Duodenal mucosa (tissue), 2 donors: ENCODE results near the gene STX18.
"Not testable (repeated sequence)": the region's sequence is repeated elsewhere in the genome, so short reads cannot be mapped to it uniquely, and the experiment has no call there.

Experiments used
- H3K27ac ChIP-seq: one replicate; pipeline ENCODE4 v1.7.0; 2013; ENCODE audit warnings: low read depth, low read length
- H3K27me3 ChIP-seq, 2 donors: one replicate each; pipeline ENCODE4 v1.7.0; 2013; ENCODE audit warnings: low read length in 2 of 2, control low read depth in 1 of 2; ENCODE audit not compliant: insufficient read depth in 2 of 2, control insufficient read depth in 1 of 2
- H3K36me3 ChIP-seq, 2 donors: one replicate each; pipeline ENCODE4 v1.7.0; 2013; ENCODE audit warnings: low read length in 2 of 2, control low read depth in 1 of 2; ENCODE audit not compliant: insufficient read depth in 2 of 2, control insufficient read depth in 1 of 2
- H3K4me1 ChIP-seq, 2 donors: one replicate each; pipeline ENCODE4 v1.7.0; 2013; ENCODE audit warnings: low read length in 2 of 2, control low read depth in 1 of 2; ENCODE audit not compliant: insufficient read depth in 2 of 2, control insufficient read depth in 1 of 2
- H3K4me3 ChIP-seq, 2 donors: one replicate each; pipeline ENCODE4 v1.7.0; 2013; ENCODE audit warnings: low read length in 2 of 2, low read depth in 1 of 2
- H3K9ac ChIP-seq, 2 donors: one replicate each; pipeline ENCODE4 v1.7.0; 2013; ENCODE audit warnings: low read length in 2 of 2, low read depth in 1 of 2
- H3K9me3 ChIP-seq, 2 donors: one replicate each; pipeline ENCODE4 v1.7.0; 2013; ENCODE audit warnings: low read length in 2 of 2, control low read depth in 1 of 2; ENCODE audit not compliant: control insufficient read depth in 1 of 2

Gene STX18

DNA sequence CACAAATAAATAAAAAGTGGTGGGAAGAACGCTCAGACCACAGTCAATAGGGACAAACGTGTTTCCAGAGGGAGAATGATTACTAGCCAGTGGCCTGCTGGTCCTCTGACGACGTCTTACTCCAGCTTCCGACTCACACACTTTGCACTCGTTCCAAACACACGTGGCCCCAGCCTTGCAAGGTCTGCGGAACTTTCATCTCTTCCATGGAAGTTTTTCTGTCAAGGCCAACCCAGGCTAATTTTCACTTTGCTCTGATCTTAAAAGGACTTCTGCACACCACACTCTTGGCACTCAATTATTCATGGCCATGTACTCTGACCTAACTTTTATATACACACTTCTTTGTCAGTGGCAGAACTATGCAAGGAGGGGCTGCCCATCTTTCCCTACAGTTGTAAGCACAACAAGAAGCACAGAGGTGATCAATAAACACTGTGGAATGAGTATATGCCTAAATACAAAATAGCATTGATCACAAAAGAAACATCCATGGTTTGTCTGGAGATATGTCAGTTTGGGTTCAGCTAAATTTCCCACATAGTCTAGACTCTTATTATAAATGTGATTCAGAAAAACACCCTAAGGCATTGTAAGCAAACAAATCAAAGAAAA, 69.4 kb downstream of the STX18 start:
- Histone ChIP-seq H3K27me3 (no peaks in the 10 kb centered on the region), H3K9me3 (no peaks in the 10 kb centered on the region), H3K4me1 (peaks cover 16 to 35% of the 10 kb centered on the region in 2 donors), H3K27ac (no peak overlapping the region), H3K9ac (no peak overlapping the region), H3K36me3 (peaks cover 19 to 32% of the 10 kb centered on the region in 2 donors), H3K4me3 (no peak overlapping the region)

DNA sequence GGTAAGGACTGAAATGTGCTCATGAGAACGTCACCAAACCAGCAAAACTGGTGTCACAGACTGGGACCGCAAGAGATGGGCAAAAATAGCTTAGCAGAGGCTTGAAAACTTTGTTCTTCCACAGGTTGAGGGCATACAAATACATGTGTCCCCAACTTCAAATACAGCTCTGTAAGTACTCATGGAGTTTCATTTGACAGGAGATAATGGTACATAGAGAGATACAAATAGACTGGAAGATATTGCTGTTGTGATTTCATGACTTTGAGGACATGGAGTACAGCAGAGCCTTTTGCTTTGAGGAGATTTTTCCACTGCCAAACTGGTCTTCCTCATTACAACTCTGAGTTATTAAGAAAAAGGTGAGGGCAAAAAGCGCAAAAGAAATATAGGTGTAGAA, 70.7 kb downstream of the STX18 start:
- H3K4me1 ChIP-seq, result peaks cover 14 to 35% of the 10 kb centered on the region in 2 donors
- no peaks in the 10 kb centered on the region for H3K9me3 ChIP-seq
- H3K27ac ChIP-seq, result no peak overlapping the region
- H3K36me3 ChIP-seq, result peaks cover 27 to 41% of the 10 kb centered on the region in 2 donors
- H3K9ac ChIP-seq, result no peak overlapping the region
- no peaks in the 10 kb centered on the region for H3K27me3 ChIP-seq
- no peak overlapping the region for H3K4me3 ChIP-seq

DNA sequence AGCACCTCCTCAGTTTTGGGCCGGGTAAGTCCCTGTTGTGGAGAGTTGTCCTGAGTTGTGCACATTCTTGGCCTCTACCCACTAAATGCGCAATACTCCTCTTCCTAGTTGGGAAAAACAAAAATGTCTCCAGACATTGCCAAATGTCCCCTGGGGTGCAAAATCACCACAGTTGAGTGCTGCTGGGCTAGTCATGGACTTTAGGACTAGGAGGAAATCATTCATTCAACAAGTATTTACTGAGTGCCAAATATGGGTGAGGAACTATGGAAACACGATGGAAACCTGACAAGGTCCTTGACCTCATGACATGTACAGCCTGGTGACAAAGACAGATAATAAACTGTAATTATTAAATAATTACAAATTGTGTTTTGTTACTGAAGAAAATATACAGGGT, 71.6 kb downstream of the STX18 start:
- peaks cover 34 to 51% of the 10 kb centered on the region in 2 donors for H3K36me3 ChIP-seq

DNA sequence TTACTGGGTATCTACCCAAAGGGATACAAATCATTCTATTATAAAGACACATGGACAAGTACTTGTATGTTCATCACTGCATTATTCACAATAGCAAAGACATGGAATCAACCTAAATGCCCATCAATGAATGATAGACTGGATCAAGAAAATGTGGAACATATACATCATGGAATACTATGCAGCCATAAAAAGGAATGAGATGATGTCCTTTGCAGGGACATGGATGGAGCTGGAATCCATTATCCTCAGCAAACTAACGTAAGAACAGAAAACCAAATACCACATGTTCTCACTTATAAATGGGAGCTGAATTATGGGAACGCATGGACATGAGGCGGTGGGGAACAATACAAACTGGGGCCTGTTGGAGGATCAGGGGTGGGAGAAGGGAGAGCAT, 76.6 kb downstream of the STX18 start:
- not testable (repeated sequence) for H3K9ac ChIP-seq, H3K4me1 ChIP-seq, H3K27ac ChIP-seq, H3K9me3 ChIP-seq, H3K27me3 ChIP-seq, H3K4me3 ChIP-seq
- peaks cover 27 to 50% of the 10 kb centered on the region in 2 donors for H3K36me3 ChIP-seq

More for the DNA sequence above, 71.6 kb downstream of the STX18 start:
- Histone ChIP-seq H3K4me3 (no peak overlapping the region), H3K27ac (no peak overlapping the region), H3K9ac (no peak overlapping the region), H3K27me3 (no peaks in the 10 kb centered on the region), H3K4me1 (peaks cover 14 to 30% of the 10 kb centered on the region in 2 donors), H3K9me3 (no peaks in the 10 kb centered on the region)

DNA sequence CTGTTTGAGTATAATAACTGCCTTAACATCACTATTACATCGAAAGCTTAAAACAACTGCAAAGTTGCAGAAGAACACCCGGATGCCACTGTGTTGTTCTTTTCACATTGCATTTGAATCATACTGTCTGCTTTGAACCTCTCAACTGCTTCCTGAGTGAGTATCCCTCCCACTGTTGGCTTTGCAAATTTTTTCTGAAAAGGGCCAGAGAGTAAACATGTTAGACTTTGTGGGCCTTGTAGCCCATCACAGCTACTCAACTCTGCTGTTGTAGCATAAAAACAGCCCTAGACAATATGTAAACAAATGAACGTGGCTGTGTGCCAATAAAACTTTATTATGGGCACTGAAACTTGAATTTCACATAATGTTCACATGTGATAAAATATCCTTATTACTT, 78.9 kb downstream of the STX18 start:
- Histone ChIP-seq H3K9me3 (no peaks in the 10 kb centered on the region), H3K4me3 (no peak overlapping the region), H3K27ac (no peak overlapping the region), H3K4me1 (peaks cover 0 to 7% of the 10 kb centered on the region in 2 donors), H3K27me3 (no peaks in the 10 kb centered on the region), H3K9ac (no peak overlapping the region), H3K36me3 (peaks cover 25 to 38% of the 10 kb centered on the region in 2 donors)

DNA sequence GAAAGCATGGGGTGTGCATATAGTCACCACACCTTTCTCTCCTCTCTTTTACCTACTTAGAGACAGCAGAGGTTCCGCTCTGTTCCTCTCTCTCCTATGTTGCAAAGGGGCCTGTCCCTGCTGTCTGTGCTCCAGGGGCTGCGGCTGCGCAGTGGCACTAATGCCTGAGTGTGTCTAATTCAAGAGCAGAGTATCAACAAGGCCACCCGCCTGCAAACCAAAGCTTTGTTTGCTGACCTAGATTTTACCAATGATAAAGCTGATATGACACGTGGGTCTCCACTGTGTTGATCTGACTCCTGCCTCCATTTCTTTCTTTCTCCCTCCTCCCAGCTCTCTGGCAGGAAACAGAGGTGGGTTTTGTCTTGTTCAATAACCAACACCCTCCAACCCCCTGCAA, 80.0 kb downstream of the STX18 start:
- Histone ChIP-seq H3K27ac (no peak overlapping the region), H3K27me3 (no peaks in the 10 kb centered on the region), H3K9ac (no peak overlapping the region), H3K9me3 (no peaks in the 10 kb centered on the region), H3K36me3 (peaks cover 25 to 38% of the 10 kb centered on the region in 2 donors), H3K4me1 (peaks cover 0 to 7% of the 10 kb centered on the region in 2 donors), H3K4me3 (no peak overlapping the region)

DNA sequence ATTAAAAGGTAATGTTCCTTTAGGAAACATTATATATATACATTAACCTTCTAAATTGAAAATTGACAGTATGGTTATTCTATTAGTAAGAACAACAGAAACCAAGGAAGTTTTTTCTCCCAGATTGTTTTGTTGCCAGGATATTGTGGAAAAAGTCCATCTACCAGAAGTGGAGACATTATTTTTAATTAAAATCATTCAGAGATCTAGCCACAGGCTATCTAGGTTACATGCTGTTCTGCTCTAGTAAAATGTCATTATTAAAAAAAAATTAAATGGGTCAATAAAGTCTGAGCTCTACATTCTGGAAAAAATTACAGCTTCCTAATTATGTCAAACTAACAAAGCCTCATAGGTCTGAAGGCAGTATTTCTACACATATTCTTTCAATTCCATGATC, 80.7 kb downstream of the STX18 start:
- peaks cover 0 to 7% of the 10 kb centered on the region in 2 donors for H3K4me1 ChIP-seq
- H3K27ac ChIP-seq, result no peak overlapping the region
- H3K36me3 ChIP-seq, result peaks cover 26 to 40% of the 10 kb centered on the region in 2 donors
- no peak overlapping the region for H3K9ac ChIP-seq
- H3K4me3 ChIP-seq, result no peak overlapping the region
- H3K9me3 ChIP-seq, result no peaks in the 10 kb centered on the region
- no peaks in the 10 kb centered on the region for H3K27me3 ChIP-seq

DNA sequence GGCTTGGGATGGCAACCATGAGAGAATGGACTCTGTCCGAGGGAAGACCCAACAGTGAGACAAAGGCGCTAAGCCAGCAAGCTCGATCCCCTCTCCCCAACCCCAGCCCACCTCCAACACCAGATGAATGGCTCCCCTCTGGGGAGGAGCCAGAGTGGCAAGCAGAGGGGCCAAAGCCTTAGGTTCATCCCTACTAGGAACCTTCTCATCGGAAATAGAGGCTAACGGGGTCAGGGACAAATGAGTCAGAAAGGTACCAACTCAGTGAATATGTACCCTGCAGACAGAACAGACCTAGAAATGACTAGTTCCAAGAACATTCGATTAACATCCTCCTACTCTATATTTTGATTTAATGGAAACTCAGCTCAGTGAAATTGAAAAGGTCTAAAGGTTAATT, 81.1 kb downstream of the STX18 start:
- Histone ChIP-seq H3K9me3 (no peaks in the 10 kb centered on the region), H3K4me1 (peaks cover 0 to 7% of the 10 kb centered on the region in 2 donors)

DNA sequence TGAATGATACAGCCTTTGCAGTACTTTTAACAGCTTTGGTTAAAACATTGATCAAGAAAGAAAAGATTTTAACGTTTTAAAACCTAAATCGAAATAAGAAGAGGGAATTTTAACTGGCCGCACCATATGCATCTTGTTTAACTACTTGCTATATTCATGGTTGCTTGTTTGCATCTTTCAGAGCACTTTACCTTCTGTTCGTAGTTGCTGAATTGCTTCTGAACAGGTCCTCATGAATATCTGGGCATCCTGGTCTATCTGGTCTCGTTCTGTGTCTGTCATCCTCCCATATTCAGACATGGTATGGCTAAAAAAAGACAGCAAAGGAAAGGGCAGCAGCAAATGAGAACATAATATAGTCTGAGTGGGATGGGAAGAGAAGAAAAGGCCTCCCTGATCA, 82.7 kb downstream of the STX18 start:
- Histone ChIP-seq H3K9me3 (no peaks in the 10 kb centered on the region), H3K36me3 (peaks cover 31 to 46% of the 10 kb centered on the region in 2 donors), H3K4me1 (peaks cover 0 to 7% of the 10 kb centered on the region in 2 donors), H3K27ac (no peak overlapping the region), H3K9ac (no peak overlapping the region), H3K27me3 (no peaks in the 10 kb centered on the region), H3K4me3 (no peak overlapping the region)

More for the DNA sequence above, 81.1 kb downstream of the STX18 start:
- Histone ChIP-seq H3K36me3 (peaks cover 21 to 39% of the 10 kb centered on the region in 2 donors), H3K27me3 (no peaks in the 10 kb centered on the region), H3K4me3 (no peak overlapping the region), H3K27ac (no peak overlapping the region), H3K9ac (no peak overlapping the region)

DNA sequence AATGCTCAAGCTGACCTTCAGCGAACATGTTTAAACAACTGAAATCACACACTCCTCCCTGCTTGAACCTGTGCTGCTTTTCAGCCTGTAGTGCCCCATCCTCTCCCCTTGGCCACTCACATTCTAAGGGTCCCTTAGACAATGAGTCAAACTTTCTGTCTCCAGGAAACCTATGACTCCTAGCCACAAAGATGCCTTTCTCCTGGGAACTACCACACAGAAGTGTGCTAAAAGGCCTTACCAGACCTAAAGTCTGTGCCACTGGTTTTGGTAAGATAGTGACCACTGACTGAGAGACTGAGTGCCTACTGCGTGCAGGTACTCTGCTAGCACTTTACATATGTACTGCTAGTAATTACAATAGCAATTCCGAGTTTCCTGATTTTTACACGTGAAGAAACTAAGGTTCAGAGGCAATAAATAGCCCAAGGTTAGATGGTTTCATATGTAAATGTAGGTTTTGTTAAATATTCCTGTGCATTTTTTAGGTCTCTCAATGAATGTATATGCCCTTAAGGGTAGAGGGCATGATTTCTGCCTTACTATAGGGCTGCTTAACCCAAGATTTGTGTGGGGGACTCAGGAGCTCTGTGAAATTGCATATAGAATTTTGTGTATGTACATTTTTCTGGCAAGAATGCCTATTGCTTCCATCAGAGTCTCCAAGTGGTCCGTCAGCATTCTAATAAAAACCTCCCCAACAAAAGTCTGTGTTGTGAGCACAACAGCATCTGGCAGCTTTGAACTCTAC, 83.9 kb downstream of the STX18 start:
- Histone ChIP-seq H3K36me3 (peaks cover 37 to 58% of the 10 kb centered on the region in 2 donors), H3K27me3 (no peaks in the 10 kb centered on the region), H3K9me3 (no peaks in the 10 kb centered on the region)

More for the DNA sequence above, 83.9 kb downstream of the STX18 start:
- Histone ChIP-seq H3K4me1 (peaks cover 0 to 7% of the 10 kb centered on the region in 2 donors), H3K27ac (no peak overlapping the region), H3K9ac (no peak overlapping the region), H3K4me3 (no peak overlapping the region)
